ENCODE results near the gene THSD7A.

DNA sequence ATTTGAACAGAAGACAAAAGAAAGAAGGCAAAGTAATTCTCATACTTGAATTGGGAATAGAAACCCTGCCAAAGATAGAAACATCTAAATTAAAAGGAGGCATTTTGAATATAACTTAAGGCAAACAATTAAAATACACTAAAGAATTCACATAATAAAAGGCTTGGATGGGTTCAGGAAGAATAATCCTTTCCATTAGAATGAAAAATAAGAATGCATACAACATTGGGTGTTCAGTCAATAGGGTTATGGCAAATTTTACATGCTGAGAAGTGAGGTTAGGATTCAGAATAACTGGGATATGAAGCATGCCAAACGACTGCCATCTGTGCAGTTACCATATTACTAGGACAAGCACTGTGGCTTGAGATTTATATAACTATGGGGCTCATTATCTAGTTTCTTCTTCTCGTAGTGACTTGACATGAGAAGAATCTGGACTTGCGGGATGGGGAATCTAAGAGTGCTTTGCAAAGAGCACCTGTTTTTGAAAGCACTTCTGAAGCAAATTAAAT is 326.5 kb downstream of the THSD7A start:
- TF ChIP-seq, protein P1, sequence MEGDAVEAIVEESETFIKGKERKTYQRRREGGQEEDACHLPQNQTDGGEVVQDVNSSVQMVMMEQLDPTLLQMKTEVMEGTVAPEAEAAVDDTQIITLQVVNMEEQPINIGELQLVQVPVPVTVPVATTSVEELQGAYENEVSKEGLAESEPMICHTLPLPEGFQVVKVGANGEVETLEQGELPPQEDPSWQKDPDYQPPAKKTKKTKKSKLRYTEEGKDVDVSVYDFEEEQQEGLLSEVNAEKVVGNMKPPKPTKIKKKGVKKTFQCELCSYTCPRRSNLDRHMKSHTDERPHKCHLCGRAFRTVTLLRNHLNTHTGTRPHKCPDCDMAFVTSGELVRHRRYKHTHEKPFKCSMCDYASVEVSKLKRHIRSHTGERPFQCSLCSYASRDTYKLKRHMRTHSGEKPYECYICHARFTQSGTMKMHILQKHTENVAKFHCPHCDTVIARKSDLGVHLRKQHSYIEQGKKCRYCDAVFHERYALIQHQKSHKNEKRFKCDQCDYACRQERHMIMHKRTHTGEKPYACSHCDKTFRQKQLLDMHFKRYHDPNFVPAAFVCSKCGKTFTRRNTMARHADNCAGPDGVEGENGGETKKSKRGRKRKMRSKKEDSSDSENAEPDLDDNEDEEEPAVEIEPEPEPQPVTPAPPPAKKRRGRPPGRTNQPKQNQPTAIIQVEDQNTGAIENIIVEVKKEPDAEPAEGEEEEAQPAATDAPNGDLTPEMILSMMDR (IDR thresholded peaks at IDR 0.05; ENCODE audit: insufficient read depth, low read depth, low read length), result no peak
- TF ChIP-seq EZH2 (IDR thresholded peaks at IDR 0.05; ENCODE audit: insufficient read depth, low read length), result no peak
